ENCODE data around the gene LOXL1. TPM values are rescaled to one million over a fixed set of nuclear protein-coding genes. Genes with fewer than 3 reads are reported as not detected.

The LOXL1 gene
- total RNA-seq, 4 donors from 2014 or later = 4.9 to 11.2 (median 5.7) TPM

DNA sequence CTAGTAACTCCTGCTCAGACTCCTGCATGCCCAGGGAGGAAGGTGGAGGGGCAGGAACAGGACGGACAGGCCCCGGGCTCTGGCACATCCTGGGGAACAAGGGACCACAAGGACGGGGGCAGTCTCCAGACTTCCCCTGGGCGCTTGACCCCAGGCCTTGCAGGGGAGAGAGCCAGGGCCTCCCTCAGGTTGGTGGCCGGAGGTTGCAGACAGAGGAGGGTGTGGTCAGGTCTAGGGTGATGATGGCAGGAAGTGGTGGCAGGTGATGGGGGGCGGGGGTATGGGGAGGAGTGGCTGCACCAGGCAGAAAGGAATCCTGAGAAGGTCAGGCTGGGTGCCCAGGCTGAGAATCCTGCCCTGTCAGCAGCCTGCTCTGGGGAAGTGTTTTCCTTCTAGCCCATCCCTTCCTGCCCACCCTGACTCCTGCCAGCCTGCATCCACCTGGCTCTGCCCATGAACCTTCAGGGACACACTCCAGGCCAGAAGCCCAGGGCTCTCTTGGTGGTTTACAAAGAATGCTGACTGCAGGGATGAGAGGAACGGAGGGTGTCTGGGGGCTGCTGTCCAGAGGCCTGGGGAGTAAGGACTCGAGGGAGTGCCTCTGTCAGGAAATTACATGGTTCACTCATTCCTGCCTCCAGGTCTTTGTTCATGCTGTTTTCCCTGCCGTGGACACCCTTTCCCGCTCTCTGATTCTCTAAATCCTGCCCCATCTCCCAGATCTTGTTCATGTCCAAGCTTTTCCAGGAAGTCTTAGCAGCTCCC lies 15.8 kb downstream of the LOXL1 start:
- H3K27me3 ChIP-seq = no peaks in the 10 kb centered on the region
- H3K4me1 ChIP-seq = no peaks in the 10 kb centered on the region
- H3K36me3 ChIP-seq = no peaks in the 10 kb centered on the region
- no peak for DNase-seq
- H3K27ac ChIP-seq = no peak overlapping the region
- H3K9me3 ChIP-seq = no peaks in the 10 kb centered on the region
- in situ Hi-C loops (cut with MboI; ENCODE audit: low sequenced_read_pairs in 4 of 4) (no loop called here), intact Hi-C loops (cut with DNase I; ENCODE audit: low total_unique reads) (no loop called here)
- no peak overlapping the region for H3K4me3 ChIP-seq
- no peak for ATAC-seq
- no peak for TF ChIP-seq POLR2A (IDR thresholded peaks at IDR 0.05)
- TF ChIP-seq, protein P1, sequence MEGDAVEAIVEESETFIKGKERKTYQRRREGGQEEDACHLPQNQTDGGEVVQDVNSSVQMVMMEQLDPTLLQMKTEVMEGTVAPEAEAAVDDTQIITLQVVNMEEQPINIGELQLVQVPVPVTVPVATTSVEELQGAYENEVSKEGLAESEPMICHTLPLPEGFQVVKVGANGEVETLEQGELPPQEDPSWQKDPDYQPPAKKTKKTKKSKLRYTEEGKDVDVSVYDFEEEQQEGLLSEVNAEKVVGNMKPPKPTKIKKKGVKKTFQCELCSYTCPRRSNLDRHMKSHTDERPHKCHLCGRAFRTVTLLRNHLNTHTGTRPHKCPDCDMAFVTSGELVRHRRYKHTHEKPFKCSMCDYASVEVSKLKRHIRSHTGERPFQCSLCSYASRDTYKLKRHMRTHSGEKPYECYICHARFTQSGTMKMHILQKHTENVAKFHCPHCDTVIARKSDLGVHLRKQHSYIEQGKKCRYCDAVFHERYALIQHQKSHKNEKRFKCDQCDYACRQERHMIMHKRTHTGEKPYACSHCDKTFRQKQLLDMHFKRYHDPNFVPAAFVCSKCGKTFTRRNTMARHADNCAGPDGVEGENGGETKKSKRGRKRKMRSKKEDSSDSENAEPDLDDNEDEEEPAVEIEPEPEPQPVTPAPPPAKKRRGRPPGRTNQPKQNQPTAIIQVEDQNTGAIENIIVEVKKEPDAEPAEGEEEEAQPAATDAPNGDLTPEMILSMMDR (IDR thresholded peaks at IDR 0.05 in 4 of 5, conservative IDR thresholded peaks at IDR 0.05 in 1 of 5) = no peak

DNA sequence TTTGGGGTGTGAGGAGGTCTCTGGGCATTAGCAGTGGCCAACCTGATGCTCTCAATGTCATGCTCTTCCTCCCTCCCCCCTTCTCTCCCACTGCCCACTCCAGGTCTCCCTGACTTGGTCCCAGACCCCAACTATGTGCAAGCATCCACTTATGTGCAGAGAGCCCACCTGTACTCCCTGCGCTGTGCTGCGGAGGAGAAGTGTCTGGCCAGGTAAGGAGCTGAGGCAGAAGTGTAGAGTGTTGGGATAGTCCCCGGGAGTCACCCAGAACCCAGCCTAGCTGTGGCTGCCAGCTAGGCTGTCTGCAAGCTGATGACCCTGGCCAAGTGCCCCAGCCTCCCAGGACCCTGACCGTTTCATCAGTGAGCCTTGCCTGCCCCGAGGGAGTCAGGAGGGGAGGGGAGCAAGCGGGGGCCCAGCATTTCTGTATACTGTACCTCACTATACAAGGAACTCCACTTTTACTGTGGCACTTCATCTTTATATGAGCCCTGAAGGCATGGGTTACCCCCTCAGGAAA lies 16.5 kb downstream of the LOXL1 start:
- no peaks in the 10 kb centered on the region for H3K4me1 ChIP-seq
- no peak overlapping the region for H3K4me3 ChIP-seq
- H3K9me3 ChIP-seq = no peaks in the 10 kb centered on the region
- no peak for TF ChIP-seq POLR2A (IDR thresholded peaks at IDR 0.05)
- TF ChIP-seq, protein P1 (IDR thresholded peaks at IDR 0.05 in 4 of 5, conservative IDR thresholded peaks at IDR 0.05 in 1 of 5) = no peak
- ATAC-seq (no peak), DNase-seq (no peak)
- H3K27me3 ChIP-seq = no peaks in the 10 kb centered on the region
- H3K36me3 ChIP-seq = no peaks in the 10 kb centered on the region
- no peak overlapping the region for H3K27ac ChIP-seq
- in situ Hi-C loops (cut with MboI; ENCODE audit: low sequenced_read_pairs in 4 of 4) = no loop called here
- intact Hi-C loops (cut with DNase I; ENCODE audit: low total_unique reads) = no loop called here

DNA sequence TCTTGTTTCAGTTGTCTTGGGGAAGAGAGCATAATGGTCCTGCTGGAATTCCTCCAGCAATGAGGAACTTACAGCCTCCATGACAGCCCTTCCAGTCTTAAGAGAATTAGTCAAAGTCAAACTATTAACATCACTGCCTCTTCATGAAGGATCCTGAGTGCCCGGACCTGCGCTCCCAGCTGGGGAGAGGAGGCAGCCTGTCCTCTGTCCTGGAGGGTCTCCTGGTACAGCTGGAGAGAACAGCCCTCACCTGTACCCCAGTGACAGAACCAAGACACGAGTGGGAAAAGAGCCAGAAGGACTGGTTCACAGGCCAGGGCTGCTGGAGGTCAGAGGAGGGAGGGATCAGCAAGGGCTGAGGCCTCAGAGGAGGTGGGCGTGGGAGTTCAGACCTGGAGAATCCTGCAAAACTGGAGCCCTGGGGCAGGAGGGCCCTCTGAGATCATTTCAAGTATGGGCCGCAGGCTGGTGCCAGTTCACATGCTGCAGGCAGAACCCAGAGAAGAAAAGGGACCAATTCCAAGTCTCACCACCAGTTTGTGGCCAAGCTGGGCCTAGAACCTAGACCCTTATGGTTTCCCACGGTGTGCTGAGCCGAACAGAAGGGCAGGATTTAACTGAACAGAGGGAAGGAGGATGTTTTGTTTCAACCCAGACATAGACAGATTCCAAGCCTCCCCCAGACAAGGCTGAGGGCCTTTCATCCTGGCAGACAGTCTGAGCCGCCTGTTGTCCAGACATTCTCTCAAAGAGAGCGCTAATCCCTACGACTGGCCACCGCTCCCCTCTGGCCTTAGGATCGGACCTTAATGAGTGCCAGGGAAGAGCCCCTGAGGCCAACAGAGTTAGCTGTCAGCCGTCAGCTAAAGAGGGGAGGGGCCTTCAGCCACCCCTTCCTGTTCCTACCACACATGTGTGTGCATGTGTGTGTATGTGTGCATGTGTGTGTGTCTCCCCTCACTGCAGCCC lies 18.2 kb downstream of the LOXL1 start:
- DNase-seq (no peak), ATAC-seq (no peak)
- Histone ChIP-seq H3K27ac (no peak overlapping the region), H3K4me1 (no peaks in the 10 kb centered on the region), H3K9me3 (no peaks in the 10 kb centered on the region), H3K4me3 (no peak overlapping the region), H3K27me3 (no peaks in the 10 kb centered on the region), H3K36me3 (peaks cover 0 to 3% of the 10 kb centered on the region in 2 donors)
- TF ChIP-seq, protein P1 (IDR thresholded peaks at IDR 0.05 in 4 of 5, conservative IDR thresholded peaks at IDR 0.05 in 1 of 5) = no peak
- TF ChIP-seq POLR2A (IDR thresholded peaks at IDR 0.05) = no peak
- intact Hi-C loops (cut with DNase I; ENCODE audit: low total_unique reads) = no loop called here
- in situ Hi-C loops (cut with MboI; ENCODE audit: low sequenced_read_pairs in 4 of 4) = no loop called here

DNA sequence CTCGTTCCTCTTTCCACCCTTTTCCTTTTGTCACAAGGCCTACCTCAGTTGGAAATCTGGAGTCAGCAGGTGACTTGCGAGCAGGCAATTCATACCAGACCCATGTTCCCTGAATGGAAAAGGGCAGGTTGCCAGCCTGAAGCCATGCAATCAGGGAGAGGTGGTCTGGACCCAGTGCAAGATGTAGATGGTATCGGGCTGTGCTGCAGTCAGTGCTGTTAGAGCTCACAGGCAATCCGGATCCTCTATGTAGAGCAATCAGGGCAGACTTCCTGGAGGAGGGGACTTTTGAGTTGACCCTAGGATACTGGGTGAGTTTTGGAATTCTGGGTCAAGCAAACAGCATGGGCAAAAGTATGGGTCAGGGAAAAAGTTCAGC lies 18.9 kb downstream of the LOXL1 start:
- Histone ChIP-seq H3K27ac (no peak overlapping the region), H3K4me3 (no peak overlapping the region), H3K9me3 (no peaks in the 10 kb centered on the region), H3K36me3 (peaks cover 0 to 3% of the 10 kb centered on the region in 2 donors), H3K4me1 (no peaks in the 10 kb centered on the region), H3K27me3 (no peaks in the 10 kb centered on the region)
- TF ChIP-seq, protein P1 (IDR thresholded peaks at IDR 0.05 in 4 of 5, conservative IDR thresholded peaks at IDR 0.05 in 1 of 5) = no peak
- no peak for TF ChIP-seq POLR2A (IDR thresholded peaks at IDR 0.05)
- ATAC-seq = no peak
- no peak for DNase-seq
- intact Hi-C loops (cut with DNase I; ENCODE audit: low total_unique reads) = no loop called here
- in situ Hi-C loops (cut with MboI; ENCODE audit: low sequenced_read_pairs in 4 of 4) = no loop called here
